ENCODE data around the gene TIMM17A.

GRCh38 chr1:201939574-201939973, 15.7 kb upstream of the TIMM17A start:
- no peak for TF ChIP-seq CTCF (conservative IDR thresholded peaks at IDR 0.05)
- TF ChIP-seq EZH2 (IDR thresholded peaks at IDR 0.05; ENCODE audit: low read depth): no peak
